Measurements from ENCODE around the gene SHISA4. TPM values are rescaled to one million over a fixed set of nuclear protein-coding genes. Genes with fewer than 3 reads are reported as not detected.

The SHISA4 gene
- total RNA-seq, 1 experiment from 2014 or later: 9.9 TPM

DNA sequence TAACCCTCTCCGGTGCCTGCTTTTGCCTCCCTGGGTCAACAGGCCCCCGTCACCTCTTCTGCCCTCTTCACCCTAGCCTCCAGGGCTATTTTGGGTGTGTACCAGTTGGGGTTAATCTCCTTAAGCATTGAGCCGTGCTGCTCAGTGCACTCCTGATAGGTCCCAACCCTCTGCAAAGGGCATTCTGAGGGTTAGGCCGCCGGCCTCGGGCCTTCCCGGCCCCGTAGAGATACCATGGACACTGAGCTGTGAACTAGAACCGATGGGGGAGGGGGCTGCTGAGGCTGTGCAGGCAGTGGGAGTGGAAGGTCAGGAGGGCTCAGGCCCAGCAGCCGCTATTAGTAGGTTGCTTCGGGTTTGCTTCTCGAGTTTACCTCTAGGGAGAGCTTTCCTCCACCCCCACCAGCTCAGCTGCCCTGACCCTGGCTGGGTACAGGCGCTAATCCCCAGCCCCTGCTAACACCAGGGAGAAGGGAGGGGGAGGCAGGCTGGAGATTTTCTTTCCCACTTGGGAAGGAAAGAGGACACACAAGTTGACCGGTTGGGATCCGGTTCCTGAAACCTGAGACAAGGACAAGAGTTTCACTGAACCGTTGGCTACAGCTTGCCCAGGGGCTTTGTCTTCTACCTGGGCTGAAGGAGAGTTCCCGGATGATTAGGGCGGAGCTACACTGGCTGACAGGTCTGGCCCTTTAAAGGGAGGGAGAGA is 52.9 kb downstream of the SHISA4 start:
- H3K27me3 Mint-ChIP-seq (ENCODE audit: unreplicated experiment): peaks cover 22% of the 10 kb centered on the region
- no peak overlapping the region for H3K4me3 Mint-ChIP-seq (ENCODE audit: low read depth, unreplicated experiment)
- peaks cover 1% of the 10 kb centered on the region for H3K36me3 Mint-ChIP-seq (ENCODE audit: insufficient read depth, unreplicated experiment)
- no peaks in the 10 kb centered on the region for H3K9me3 Mint-ChIP-seq (ENCODE audit: low read depth, unreplicated experiment)
- CTCF ChIA-PET: interaction anchor here (1.0 kb wide), 1 partner anchor 46 kb away, joined by 3 read pairs; no protein-coding TSS in a partner anchor
- intact Hi-C loops (cut with micrococcal nuclease; ENCODE audit: unreplicated experiment): no loop called here
- no TSS peak for BruUV-seq (replicated peaks)
- H3K4me1 Mint-ChIP-seq (ENCODE audit: low read depth, unreplicated experiment): peaks cover 7% of the 10 kb centered on the region
- no peak for DNase-seq
- no peak for TF ChIP-seq CTCF (IDR thresholded peaks at IDR 0.05; ENCODE audit: unreplicated experiment)
- no peak overlapping the region for H3K27ac Mint-ChIP-seq (ENCODE audit: unreplicated experiment)

DNA sequence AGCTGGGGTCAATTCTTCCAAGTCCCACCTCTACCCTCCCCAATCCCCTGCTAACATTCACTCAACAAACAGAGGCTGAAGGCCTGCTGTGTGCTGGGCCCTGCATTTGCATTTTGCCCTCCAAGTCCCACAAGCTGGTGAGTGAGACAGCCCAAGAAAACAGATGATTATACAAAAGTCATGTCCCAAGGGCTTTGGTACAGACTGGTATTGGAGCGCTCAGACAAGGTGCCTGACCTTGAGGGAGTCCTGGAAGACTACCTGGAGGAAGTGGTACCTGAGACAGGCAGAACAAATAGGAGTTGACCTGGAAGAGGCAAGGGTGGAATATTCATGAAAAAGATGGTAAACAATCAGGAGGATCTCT is 53.4 kb downstream of the SHISA4 start:
- Mint-ChIP-seq H3K36me3 (ENCODE audit: insufficient read depth, unreplicated experiment) (peaks cover 7% of the 10 kb centered on the region), H3K27ac (ENCODE audit: unreplicated experiment) (no peak overlapping the region), H3K27me3 (ENCODE audit: unreplicated experiment) (peaks cover 25% of the 10 kb centered on the region), H3K4me3 (ENCODE audit: low read depth, unreplicated experiment) (no peak overlapping the region), H3K4me1 (ENCODE audit: low read depth, unreplicated experiment) (peaks cover 13% of the 10 kb centered on the region), H3K9me3 (ENCODE audit: low read depth, unreplicated experiment) (no peaks in the 10 kb centered on the region)
- intact Hi-C loops (cut with micrococcal nuclease; ENCODE audit: unreplicated experiment): no loop called here
- no peak for DNase-seq
- no peak for TF ChIP-seq CTCF (IDR thresholded peaks at IDR 0.05; ENCODE audit: unreplicated experiment)
- CTCF ChIA-PET: interaction anchor here (1.0 kb wide), 1 partner anchor 47 kb away, joined by 3 read pairs; no protein-coding TSS in a partner anchor
- no TSS peak for BruUV-seq (replicated peaks)

Small RNA genes lying within 50 kb of the gene (microRNA-seq; reads per million reads assigned to microRNA genes)
- gene MIR6739: not detected

Other genes starting within 250 kb of the SHISA4 start
- 86.3 and 98.8 TPM in 2 replicates for gene IPO9, start 59.7 kb upstream of the SHISA4 start, total RNA-seq (2022)
- gene LMOD1, start 57.6 kb downstream of the SHISA4 start, total RNA-seq (2022): not detected in 2 replicates
- 78.5 and 85.3 TPM in 2 replicates for gene TIMM17A, start 66.6 kb downstream of the SHISA4 start, total RNA-seq (2022)
- 86.1 and 91.6 TPM in 2 replicates for gene RNPEP, start 93.8 kb downstream of the SHISA4 start, total RNA-seq (2022)
- gene ELF3, start 121.7 kb downstream of the SHISA4 start, total RNA-seq (2022): 830 and 907 TPM in 2 replicates
- 0.12 and 0.22 TPM in 2 replicates for gene GPR37L1, start 234.0 kb downstream of the SHISA4 start, total RNA-seq (2022)